A673 (cell line): ENCODE measurements around the gene PKNOX2. TPM values are rescaled to one million over a fixed set of nuclear protein-coding genes. Genes with fewer than 3 reads are reported as not detected.

Experiments used
- BruUV-seq: library from RNA; stranded (reverse); fragments of 400-500 nt; replicated peaks from 2 replicates; lab custom pipeline; 2021; lab: Mats Ljungman, UMichigan
- CTCF ChIA-PET: fragments of 300-600 bp; sonication (Branson Sonifier 250); formaldehyde crosslinking; loops from one replicate; lab custom pipeline; 2022; ENCODE audit warnings: antibody characterized with exemption; lab: Charles Lee
- POLR2A ChIA-PET: fragments of 300-600 bp; sonication (Branson Sonifier 250); formaldehyde crosslinking; loops from one replicate; lab custom pipeline; 2022; ENCODE audit warnings: antibody characterized with exemption; ENCODE audit not compliant: low non-redundant PET; lab: Charles Lee
- DNase-seq: peaks from one replicate; pipeline ENCODE4 v3.0.0-alpha.2; 2015; ENCODE audit warnings: low spot score
- H3K27ac ChIP-seq: fragments of 200-600 bp; sonication (generic); 2 replicates; pipeline ENCODE4 v1.5.1; 2016; ENCODE audit warnings: mixed run types, low read depth, mild to moderate bottlenecking, mixed read lengths, antibody characterized with exemption, low read length; ENCODE audit not compliant: poor library complexity, severe bottlenecking
- H3K27me3 ChIP-seq: fragments of 200-600 bp; sonication (generic); replicated peaks from 2 replicates; pipeline ENCODE4 v1.6.1; 2017; ENCODE audit warnings: mixed run types, low read depth, mild to moderate bottlenecking, mixed read lengths, antibody characterized with exemption, low read length; ENCODE audit not compliant: insufficient read depth, poor library complexity
- H3K36me3 ChIP-seq: fragments of 200-600 bp; sonication (generic); 2 replicates; pipeline ENCODE4 v1.6.1; 2016; ENCODE audit warnings: mixed run types, mild to moderate bottlenecking, mixed read lengths, antibody characterized with exemption, low read length; ENCODE audit not compliant: insufficient read depth, poor library complexity, severe bottlenecking
- H3K4me1 ChIP-seq: fragments of 200-600 bp; sonication (generic); 2 replicates; pipeline ENCODE4 v1.6.1; 2017; ENCODE audit warnings: mixed run types, mild to moderate bottlenecking, mixed read lengths, antibody characterized with exemption, low read length; ENCODE audit not compliant: insufficient read depth, poor library complexity, severe bottlenecking
- H3K4me3 ChIP-seq: fragments of 200-600 bp; sonication (generic); 2 replicates; pipeline ENCODE4 v1.5.1; 2016; ENCODE audit warnings: low read depth, mixed run types, mild to moderate bottlenecking, mixed read lengths, low read length; ENCODE audit not compliant: poor library complexity, severe bottlenecking
- H3K9me3 ChIP-seq: fragments of 200-600 bp; sonication (generic); 2 replicates; pipeline ENCODE4 v1.6.1; 2016; ENCODE audit warnings: mixed run types, low read depth, mild to moderate bottlenecking, mixed read lengths, antibody characterized with exemption, low read length; ENCODE audit not compliant: poor library complexity, severe bottlenecking
- EZH2 ChIP-seq: fragments of 200-600 bp; sonication (generic); IDR thresholded peaks from 2 replicates; pipeline ENCODE4 v1.6.1; 2017; ENCODE audit warnings: borderline replicate concordance, low read depth, mild to moderate bottlenecking, mixed read lengths, antibody characterized with exemption, low read length; ENCODE audit not compliant: poor library complexity, severe bottlenecking
- intact Hi-C: fragments of 100-400 bp; cut with micrococcal nuclease; formaldehyde crosslinking; loops from one replicate; pipeline ENCODE4 v1.10.0; 2022; ENCODE audit not compliant: unreplicated experiment
- total RNA-seq: library from RNA; stranded (reverse); gene quantifications from 2 replicates; pipeline ENCODE4 v1.2.3, GENCODE V29; 2021
- TF ChIP-seq, protein P1 (sequence below): fragments of 300-800, 200-600 bp; sonication (generic); conservative IDR thresholded peaks from 2 replicates; pipeline ENCODE4 v1.5.1; 2017; ENCODE audit warnings: low read depth, mild to moderate bottlenecking, antibody characterized with exemption, low read length, moderate library complexity, mixed read lengths

Gene PKNOX2
- total RNA-seq, 1 experiment from 2014 or later, result 1.1 TPM

- intact Hi-C loops, result no loop called here
- Histone ChIP-seq H3K9me3 (no peaks in the 10 kb centered on the region), H3K27ac (no peak overlapping the region), H3K4me3 (no peak overlapping the region), H3K4me1 (no peaks in the 10 kb centered on the region), H3K36me3 (no peaks in the 10 kb centered on the region), H3K27me3 (peaks cover 13% of the 10 kb centered on the region)
- DNase-seq, result no peak
- ChIA-PET CTCF (interaction anchor here (0.7 kb wide), 1 partner anchor 34 kb away, joined by 3 read pairs; no protein-coding TSS in a partner anchor), POLR2A (no interaction called here)
- no peak for TF ChIP-seq EZH2
- TF ChIP-seq, protein P1, sequence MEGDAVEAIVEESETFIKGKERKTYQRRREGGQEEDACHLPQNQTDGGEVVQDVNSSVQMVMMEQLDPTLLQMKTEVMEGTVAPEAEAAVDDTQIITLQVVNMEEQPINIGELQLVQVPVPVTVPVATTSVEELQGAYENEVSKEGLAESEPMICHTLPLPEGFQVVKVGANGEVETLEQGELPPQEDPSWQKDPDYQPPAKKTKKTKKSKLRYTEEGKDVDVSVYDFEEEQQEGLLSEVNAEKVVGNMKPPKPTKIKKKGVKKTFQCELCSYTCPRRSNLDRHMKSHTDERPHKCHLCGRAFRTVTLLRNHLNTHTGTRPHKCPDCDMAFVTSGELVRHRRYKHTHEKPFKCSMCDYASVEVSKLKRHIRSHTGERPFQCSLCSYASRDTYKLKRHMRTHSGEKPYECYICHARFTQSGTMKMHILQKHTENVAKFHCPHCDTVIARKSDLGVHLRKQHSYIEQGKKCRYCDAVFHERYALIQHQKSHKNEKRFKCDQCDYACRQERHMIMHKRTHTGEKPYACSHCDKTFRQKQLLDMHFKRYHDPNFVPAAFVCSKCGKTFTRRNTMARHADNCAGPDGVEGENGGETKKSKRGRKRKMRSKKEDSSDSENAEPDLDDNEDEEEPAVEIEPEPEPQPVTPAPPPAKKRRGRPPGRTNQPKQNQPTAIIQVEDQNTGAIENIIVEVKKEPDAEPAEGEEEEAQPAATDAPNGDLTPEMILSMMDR, result no peak
- no TSS peak for BruUV-seq
These were observed 28.3 kb downstream of the PKNOX2 start for GRCh38 chr11:125192717-125193415.

DNA sequence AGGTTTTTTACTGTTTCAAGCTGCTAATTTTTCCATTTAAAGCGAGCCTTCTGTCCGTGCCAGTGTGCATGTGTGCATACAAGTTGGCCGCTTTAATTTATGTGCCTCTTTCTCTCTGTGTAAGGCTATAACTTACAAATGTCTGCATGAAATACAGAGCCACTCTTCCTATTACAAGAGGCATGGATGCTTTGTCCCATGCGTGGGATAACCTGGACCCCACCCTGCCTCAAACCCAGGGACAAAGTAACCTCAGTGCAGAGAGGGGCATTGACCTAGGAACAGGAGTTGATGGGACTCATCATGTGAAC lies 28.8 kb downstream of the PKNOX2 start:
- no peak for TF ChIP-seq EZH2
- Histone ChIP-seq H3K4me1 (no peaks in the 10 kb centered on the region), H3K36me3 (no peaks in the 10 kb centered on the region), H3K4me3 (no peak overlapping the region), H3K9me3 (no peaks in the 10 kb centered on the region), H3K27ac (no peak overlapping the region), H3K27me3 (peaks cover 13% of the 10 kb centered on the region)
- CTCF ChIA-PET, result interaction anchor here (0.7 kb wide), 1 partner anchor 34 kb away, joined by 3 read pairs; no protein-coding TSS in a partner anchor
- BruUV-seq, result no TSS peak
- intact Hi-C loops, result no loop called here
- POLR2A ChIA-PET, result no interaction called here
- no peak for DNase-seq

DNA sequence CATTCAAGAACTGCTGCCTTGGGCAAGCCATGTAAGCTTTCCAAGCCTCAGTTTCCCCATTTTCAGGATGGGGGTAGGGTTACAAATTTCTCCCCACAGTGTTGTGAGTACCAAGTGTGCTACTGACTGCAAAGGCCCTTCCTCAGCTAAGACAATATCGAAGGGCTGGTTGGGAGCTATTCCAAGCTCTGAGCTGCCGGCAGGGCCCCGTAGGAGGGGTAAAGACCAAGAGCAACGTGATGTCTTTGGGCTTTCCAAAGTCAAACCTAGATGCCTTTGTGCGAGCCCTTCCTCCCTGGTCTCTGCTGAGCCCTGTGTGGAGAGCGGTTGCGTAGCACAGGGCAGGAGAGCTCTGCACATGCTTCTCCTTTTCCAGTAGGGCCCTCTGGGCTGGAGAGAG lies 29.3 kb downstream of the PKNOX2 start:
- Histone ChIP-seq H3K4me3 (no peak overlapping the region), H3K27me3 (peaks cover 13% of the 10 kb centered on the region), H3K4me1 (no peaks in the 10 kb centered on the region), H3K27ac (no peak overlapping the region), H3K36me3 (no peaks in the 10 kb centered on the region), H3K9me3 (no peaks in the 10 kb centered on the region)
- POLR2A ChIA-PET, result no interaction called here
- CTCF ChIA-PET, result no interaction called here
- BruUV-seq, result no TSS peak
- intact Hi-C loops, result no loop called here
- DNase-seq, result no peak
- TF ChIP-seq, protein P1, result no peak
- no peak for TF ChIP-seq EZH2

DNA sequence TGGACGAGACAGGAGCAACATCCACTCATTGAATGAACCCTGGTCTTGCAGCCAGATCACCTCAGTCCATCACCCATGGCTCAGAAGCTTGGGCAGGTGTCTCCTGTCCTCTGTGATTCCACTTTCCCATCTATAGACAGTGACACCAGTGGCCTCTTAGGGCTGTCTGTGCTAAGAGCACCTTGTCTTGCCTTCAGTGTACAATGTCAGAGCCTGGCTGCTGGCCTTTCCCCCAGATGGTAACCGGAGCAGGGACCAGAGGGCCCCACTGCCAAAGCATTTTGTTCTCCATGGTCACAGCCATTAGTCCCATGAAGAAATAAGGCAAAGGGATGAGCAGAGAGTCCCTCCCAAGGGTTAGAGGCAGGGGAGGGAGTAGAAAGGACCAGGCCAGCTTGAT lies 35.4 kb downstream of the PKNOX2 start:
- BruUV-seq, result no TSS peak
- H3K36me3 ChIP-seq, result no peaks in the 10 kb centered on the region
- no peak overlapping the region for H3K4me3 ChIP-seq
- no peaks in the 10 kb centered on the region for H3K9me3 ChIP-seq
- intact Hi-C loops, result no loop called here
- no peak for DNase-seq
- no peaks in the 10 kb centered on the region for H3K4me1 ChIP-seq
- H3K27ac ChIP-seq, result no peak overlapping the region
- ChIA-PET POLR2A (no interaction called here), CTCF (no interaction called here)
- no peaks in the 10 kb centered on the region for H3K27me3 ChIP-seq
- TF ChIP-seq, protein P1, result no peak
- no peak for TF ChIP-seq EZH2
